GM19099 (cell line): ENCODE measurements around the gene ADARB2.

Source experiments
- POLR2A ChIP-seq: IDR thresholded peaks from 3 replicates; pipeline ENCODE4 v1.6.1; 2011; ENCODE audit warnings: low read depth; ENCODE audit not compliant: insufficient read length; ENCODE audit errors: extremely low read depth

ADARB2 gene

GRCh38 chr10:1739751-1740150 lies 2.4 kb upstream of the ADARB2 start:
- no peak for TF ChIP-seq POLR2A

GRCh38 chr10:1738950-1739349 lies 1.6 kb upstream of the ADARB2 start:
- TF ChIP-seq POLR2A, result no peak

GRCh38 chr10:1736972-1737221 lies 428 bp downstream of the ADARB2 start:
- no peak for TF ChIP-seq POLR2A

- TF ChIP-seq POLR2A, result no peak
Measured at GRCh38 chr10:1736144-1736971, 967 bp downstream of the ADARB2 start.

GRCh38 chr10:1735562-1735961 lies 1.8 kb downstream of the ADARB2 start:
- TF ChIP-seq POLR2A, result no peak

GRCh38 chr10:1734288-1734687 lies 3.0 kb downstream of the ADARB2 start:
- TF ChIP-seq POLR2A, result no peak

- no peak for TF ChIP-seq POLR2A
Measured at GRCh38 chr10:1733720-1734119, 3.6 kb downstream of the ADARB2 start.

GRCh38 chr10:1732564-1732996 lies 4.7 kb downstream of the ADARB2 start:
- TF ChIP-seq POLR2A, result no peak

GRCh38 chr10:1731592-1731991 lies 5.7 kb downstream of the ADARB2 start:
- TF ChIP-seq POLR2A, result no peak

GRCh38 chr10:1729751-1730150 lies 7.6 kb downstream of the ADARB2 start:
- no peak for TF ChIP-seq POLR2A

GRCh38 chr10:1726861-1727260 lies 10.5 kb downstream of the ADARB2 start:
- TF ChIP-seq POLR2A, result no peak

- TF ChIP-seq POLR2A, result no peak
Measured at GRCh38 chr10:1724921-1725488, 12.3 kb downstream of the ADARB2 start.

- no peak for TF ChIP-seq POLR2A
Measured at GRCh38 chr10:1716839-1717238, 20.5 kb downstream of the ADARB2 start.

GRCh38 chr10:1715821-1716220 lies 21.5 kb downstream of the ADARB2 start:
- no peak for TF ChIP-seq POLR2A

- no peak for TF ChIP-seq POLR2A
Measured at GRCh38 chr10:1712944-1713671, 24.2 kb downstream of the ADARB2 start.

- no peak for TF ChIP-seq POLR2A
Measured at GRCh38 chr10:1712314-1712713, 25.0 kb downstream of the ADARB2 start.
